Middle frontal gyrus (tissue), 1 donor: ENCODE data around the gene EML4.
"Not testable (repeated sequence)": the region's sequence is repeated elsewhere in the genome, so short reads cannot be mapped to it uniquely, and the experiment has no call there.

Experiments used
- DNase-seq: peaks from one replicate; pipeline ENCODE4 v3.0.0-alpha.2; 2015; ENCODE audit warnings: low spot score; ENCODE audit errors: extremely low spot score

Gene EML4, protein sequence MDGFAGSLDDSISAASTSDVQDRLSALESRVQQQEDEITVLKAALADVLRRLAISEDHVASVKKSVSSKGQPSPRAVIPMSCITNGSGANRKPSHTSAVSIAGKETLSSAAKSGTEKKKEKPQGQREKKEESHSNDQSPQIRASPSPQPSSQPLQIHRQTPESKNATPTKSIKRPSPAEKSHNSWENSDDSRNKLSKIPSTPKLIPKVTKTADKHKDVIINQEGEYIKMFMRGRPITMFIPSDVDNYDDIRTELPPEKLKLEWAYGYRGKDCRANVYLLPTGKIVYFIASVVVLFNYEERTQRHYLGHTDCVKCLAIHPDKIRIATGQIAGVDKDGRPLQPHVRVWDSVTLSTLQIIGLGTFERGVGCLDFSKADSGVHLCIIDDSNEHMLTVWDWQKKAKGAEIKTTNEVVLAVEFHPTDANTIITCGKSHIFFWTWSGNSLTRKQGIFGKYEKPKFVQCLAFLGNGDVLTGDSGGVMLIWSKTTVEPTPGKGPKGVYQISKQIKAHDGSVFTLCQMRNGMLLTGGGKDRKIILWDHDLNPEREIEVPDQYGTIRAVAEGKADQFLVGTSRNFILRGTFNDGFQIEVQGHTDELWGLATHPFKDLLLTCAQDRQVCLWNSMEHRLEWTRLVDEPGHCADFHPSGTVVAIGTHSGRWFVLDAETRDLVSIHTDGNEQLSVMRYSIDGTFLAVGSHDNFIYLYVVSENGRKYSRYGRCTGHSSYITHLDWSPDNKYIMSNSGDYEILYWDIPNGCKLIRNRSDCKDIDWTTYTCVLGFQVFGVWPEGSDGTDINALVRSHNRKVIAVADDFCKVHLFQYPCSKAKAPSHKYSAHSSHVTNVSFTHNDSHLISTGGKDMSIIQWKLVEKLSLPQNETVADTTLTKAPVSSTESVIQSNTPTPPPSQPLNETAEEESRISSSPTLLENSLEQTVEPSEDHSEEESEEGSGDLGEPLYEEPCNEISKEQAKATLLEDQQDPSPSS

DNA sequence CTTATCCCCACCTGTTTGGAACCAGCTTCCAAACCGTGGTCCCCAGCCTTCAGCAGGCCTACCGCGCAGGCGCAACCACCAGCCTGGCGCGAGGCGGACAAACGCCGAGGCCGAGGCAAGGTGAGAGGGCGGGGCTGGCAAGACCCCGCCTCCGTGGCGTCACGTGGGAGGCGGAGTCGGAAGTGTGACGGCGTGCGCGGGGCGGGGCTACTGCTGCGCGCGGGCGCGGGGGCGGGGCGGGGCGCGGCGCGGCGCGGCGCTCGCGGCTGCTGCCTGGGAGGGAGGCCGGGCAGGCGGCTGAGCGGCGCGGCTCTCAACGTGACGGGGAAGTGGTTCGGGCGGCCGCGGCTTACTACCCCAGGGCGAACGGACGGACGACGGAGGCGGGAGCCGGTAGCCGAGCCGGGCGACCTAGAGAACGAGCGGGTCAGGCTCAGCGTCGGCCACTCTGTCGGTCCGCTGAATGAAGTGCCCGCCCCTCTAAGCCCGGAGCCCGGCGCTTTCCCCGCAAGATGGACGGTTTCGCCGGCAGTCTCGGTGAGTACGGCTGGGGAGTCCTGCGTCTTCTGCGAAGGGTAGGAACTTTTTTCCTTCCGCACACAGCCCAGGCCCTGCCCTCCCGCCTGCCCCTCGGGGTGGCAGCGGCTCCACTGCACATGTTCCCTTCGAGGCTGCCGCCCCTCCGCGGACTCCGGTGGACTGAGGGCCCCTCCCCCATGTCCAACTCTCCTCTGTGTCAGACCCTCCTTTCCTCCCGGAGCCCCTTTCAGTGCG is at the start of gene EML4:
EML4 (plus strand) TSS at position 254 of the 774 bp plus-strand sequence; CDS start at position 513, 259 bp downstream.
- DNase-seq, result peak; percentile 81

DNA sequence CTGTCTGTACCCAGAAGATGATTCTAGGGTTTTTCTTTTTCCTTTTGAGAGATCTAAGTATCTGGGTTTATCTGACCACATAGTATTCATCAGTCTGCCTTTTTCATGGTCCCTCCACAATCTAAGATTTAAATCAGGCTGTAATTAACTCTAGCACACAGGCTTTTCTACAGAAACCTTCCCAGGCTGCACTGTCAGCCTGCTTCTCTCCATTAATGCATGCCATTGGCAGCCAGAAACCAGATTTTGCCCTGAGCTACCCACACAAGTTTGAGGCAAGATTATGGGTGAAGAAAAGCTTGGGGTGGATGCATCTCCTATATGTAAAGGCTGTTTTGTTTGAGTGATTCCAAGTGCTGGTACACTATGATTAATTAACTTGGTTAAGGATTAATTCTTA is 45.7 kb upstream of the EML4 start:
- no peak for DNase-seq

DNA sequence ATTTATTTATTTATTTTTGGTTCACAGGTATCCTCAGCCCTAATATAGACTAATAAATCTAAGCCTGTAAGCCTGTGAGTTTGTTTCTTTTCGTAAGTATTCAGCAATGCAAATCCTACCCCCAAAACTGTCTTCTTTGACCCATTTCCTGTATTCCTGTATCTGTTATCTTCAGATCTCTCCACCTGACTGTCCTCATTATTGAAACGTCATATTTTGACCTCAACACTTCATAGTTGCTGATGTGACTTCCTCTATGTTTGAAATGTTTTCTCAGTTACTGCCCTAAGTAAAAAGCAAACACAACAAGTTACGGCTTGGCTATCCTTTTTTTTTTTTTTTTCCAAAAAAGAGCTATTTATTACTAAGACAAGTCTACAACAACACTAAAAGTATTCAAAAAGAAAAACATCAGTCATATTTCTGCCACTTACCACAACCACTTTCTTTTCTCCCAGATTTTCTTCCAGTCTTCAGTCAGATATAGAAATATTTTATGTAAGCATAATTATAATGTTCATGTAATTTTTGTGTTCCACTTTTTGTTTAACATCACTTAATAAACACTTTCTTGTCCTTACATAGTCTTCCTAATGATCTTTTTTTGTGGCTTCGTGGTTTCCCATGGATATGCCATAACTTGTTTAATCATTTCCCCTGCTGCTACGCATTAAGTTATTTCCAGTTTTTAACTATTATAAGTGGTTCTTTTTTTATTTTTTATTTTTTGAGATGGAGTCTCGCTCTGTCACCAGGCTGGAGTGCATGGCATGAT is 45.0 kb upstream of the EML4 start:
- no peak for DNase-seq

GRCh38 chr2:42125841-42126594 is 43.1 kb upstream of the EML4 start:
- no peak for DNase-seq

DNA sequence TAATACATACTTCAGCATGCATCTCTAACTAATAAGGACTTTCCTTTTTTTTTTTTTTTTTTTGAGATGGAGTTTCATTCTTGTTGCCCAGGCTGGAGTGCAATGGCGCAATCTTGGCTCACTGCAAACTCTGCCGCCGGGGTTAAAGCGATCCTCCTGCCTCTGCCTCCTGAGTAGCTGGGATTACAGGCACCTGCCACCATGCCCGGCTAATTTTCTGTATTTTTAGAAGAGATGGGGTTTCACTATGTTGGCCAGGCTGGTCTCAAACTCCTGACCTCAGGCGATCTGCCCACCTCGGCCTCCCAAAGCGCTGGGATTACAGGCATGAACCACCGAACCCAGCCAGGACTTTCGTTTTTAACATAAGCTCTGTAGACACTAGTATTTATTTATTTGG is 42.3 kb upstream of the EML4 start:
- DNase-seq, result not testable (repeated sequence)

DNA sequence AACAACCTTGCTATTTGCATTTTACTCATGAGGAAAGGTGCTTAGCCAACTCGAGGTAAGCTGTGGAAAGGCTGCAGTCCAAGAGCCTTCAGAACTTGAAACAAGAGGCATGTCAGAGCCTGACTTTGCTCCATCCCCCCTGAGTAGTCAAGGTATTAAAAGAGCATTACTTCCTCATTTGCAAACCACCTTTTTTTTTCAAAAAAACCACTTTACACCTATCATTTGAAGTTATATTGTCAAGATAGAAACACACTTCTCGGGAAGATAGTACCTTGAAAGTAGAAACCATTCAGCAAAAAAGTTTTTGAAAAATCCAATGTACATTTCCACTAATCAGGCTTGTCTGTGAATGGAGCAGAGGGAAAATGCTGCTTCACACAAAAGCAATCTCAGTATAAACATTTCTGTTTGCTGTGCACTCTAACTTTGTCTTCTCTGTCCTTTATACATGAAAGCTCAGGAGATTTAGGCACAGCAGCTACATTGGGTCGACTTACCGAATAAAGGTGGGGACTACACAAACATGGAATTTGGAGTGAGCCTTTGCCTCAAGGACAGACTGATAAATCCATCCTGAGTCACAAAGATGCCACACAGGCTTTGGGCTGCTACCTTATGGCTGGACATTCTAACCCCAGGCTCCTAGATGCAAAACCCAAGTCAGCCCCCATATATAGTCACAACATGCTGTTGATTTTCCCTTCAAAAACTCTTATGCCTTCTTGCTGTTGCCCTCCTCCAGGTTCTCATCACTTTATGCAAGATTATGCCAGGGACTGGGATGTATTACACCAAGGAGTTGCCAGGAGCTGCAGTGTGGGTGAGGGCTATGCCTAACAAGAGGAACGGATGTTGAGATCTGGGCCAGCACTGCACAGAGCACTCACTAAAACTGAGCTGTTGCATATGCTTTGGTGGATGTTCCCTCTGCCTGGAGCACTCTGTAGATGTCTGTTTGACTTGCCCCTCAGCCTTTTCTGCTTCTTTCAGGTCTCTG is 41.4 kb upstream of the EML4 start:
- peak; percentile 52 for DNase-seq

- no peak for DNase-seq
Observed at GRCh38 chr2:42128721-42129486, 40.2 kb upstream of the EML4 start.

DNA sequence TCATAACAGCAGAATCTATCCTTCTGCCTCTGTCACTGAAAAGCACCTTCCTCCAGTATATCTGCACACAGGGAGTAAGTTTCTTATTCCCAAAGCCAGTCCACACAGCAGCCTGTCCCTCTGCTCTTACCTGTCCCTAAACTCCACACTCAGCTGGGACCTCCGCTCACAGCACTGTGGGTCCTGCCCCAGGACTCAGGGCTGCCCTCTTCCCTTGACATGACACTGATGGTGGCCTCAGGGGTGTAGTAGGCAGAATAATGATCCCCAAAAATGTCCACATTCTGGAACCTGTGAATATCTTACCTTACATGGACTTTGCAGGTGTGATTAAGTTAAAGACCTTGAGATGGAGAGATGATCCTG is 39.7 kb upstream of the EML4 start:
- no peak for DNase-seq

- no peak for DNase-seq
Observed at GRCh38 chr2:42129947-42130346, 39.2 kb upstream of the EML4 start.

DNA sequence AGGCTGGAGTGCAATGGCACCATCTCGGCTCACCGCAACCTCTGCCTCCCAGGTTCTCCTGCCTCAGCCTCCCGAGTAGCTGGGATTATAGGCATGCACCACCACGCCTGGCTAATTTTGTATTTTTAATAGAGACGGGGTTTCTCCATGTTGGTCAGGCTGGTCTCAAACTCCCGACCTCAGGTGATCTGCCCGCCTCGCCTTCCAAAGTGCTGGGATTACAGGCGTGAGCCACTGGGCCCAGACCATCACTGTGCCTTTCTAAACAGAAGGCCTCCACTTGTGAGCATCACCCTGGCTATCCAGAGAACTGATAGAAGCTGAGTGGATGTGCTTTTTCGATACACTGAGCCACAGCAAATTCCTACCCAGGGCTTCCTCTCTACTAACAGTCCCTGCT is 38.3 kb upstream of the EML4 start:
- not testable (repeated sequence) for DNase-seq

DNA sequence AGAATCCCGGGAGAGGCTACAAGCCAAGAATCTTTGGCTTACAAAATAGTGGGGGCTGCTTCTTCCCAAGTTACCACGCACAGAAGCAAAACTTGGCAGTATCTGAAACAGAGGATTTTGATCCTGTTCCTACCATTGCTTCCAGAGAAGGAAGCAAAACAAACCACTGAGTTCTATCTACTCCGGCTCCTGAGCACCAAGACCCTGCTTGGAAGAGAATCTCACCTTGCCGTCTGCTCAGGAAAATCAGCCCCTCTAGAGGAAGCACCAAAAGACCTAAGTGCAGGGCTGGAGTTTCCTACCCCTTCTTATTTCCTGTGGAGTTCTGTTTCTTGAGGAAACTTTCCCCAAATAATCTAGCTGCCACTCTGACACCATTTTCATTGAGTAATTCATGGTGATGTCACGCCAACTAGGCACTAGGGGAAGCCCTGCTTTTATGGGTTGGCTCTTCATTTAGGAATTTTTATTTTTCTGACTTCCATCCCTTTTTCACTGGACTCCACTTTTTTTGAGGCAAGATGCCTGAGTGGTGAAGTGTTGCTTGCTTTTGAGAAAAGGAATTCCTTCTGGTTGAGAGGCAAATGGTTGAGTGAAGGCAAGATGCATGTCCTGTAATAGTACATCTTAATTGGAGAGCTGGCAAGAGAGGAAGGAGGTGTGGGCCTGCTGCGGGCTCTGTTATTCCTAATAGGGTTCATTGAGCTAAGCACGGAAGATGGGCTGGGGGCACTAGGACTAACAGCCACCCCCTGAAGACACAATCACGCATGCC is 36.8 kb upstream of the EML4 start:
- no peak for DNase-seq

DNA sequence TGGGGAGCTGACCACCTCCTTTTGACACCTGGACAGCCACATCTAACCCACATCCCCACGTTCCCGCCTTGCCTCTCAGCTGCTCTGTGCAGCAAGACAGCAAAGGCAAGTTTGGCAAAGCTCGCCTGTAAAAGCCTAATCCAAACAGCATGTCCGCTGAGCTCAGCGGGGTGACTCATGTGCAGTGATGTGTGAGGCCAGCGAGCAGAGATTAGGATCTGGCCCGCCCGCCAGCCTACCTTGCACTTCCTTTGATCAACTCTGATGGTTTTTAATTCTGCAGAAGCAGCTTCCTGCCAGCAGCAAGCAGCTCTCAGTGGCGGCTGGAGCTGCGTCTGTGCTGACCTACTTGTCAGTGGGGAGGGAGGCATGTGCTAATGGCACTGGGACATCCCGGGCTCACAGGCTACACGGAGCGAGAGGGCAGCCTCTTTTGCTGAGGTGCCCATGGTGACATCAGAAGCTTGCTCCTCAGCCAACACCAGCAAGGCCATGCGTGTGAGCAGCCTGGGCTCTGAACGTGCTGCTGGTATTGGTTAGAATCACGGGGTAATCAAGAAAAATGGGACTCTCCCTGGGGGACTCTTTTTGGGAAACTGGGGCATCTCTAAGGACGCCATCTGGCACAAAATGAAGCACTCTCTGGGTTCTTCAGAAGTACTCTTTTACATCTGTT is 36.0 kb upstream of the EML4 start:
- peak; percentile 70 for DNase-seq

DNA sequence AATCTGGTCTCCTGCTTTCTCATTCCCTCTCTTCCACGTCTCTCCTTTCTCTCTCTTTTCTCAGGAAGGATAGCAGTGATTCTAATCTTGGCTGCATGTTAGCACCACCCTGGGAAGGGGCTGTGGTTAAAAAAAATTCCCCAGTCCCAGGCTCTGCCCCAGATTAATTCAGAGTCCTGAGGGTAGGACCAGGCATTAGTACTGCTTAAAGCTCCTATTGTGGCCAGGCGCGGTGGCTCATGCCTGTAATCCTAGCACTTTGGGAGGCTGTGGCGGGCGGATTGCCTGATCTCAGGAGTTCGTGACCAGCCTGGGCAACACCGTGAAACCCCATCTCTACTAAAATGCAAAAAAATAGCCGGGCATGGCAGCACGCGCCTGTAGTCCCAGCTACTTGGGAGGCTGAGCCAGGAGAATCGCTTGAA is 35.4 kb upstream of the EML4 start:
- no peak for DNase-seq

DNA sequence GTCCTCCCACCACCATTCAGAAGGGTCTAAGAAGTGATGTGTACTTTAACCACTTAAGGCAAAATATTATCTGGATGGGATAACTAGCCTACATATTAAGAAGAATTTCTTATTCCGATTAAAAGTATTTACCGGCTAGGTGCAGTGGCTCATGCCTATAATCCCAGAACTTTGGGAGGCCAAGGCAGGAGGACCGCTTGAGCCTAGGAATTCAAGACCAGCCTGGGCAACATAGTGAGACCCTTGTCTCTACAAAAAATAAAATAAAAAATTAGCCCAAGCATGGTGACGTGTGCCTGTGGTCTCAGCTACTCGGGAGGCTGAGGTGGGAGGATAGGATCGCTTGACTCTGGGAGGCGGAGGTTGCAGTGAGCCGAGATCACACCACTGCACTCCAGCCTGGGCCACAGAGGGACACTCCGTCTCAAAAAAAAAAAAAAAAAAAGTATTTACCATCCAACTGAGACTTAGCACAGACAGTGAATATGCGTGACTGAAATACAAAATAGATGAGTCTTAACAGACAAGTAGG is 34.7 kb upstream of the EML4 start:
- not testable (repeated sequence) for DNase-seq

- no peak for DNase-seq
Observed at GRCh38 chr2:42135381-42136312, 33.5 kb upstream of the EML4 start.
